ACC112 (cell line): ENCODE measurements around the gene ZNF556.
"Not testable (repeated sequence)": the region's sequence is repeated elsewhere in the genome, so short reads cannot be mapped to it uniquely, and the experiment has no call there.

Experiments
- H2AFZ ChIP-seq: fragments of 200-600 bp; sonication (generic); one replicate; pipeline ENCODE4 v1.6.0; 2017; ENCODE audit warnings: antibody characterized with exemption, low read length; ENCODE audit not compliant: unreplicated experiment
- H3K27ac ChIP-seq: fragments of 200-600 bp; sonication (generic); 2 replicates; pipeline ENCODE4 v1.5.1; 2014; ENCODE audit warnings: low read depth, mild to moderate bottlenecking, antibody characterized with exemption, low read length, moderate library complexity
- H3K27me3 ChIP-seq: fragments of 200-600 bp; sonication (generic); 2 replicates; pipeline ENCODE4 v1.6.1; 2014; ENCODE audit warnings: mild to moderate bottlenecking, antibody characterized with exemption, low read length, moderate library complexity, mixed read lengths; ENCODE audit not compliant: insufficient read depth
- H3K36me3 ChIP-seq: fragments of 200-600 bp; sonication (generic); 2 replicates; pipeline ENCODE4 v1.6.1; 2016; ENCODE audit warnings: mild to moderate bottlenecking, antibody characterized with exemption, low read length, moderate library complexity, mixed read lengths; ENCODE audit not compliant: insufficient read depth
- H3K4me1 ChIP-seq: fragments of 200-600 bp; sonication (generic); one replicate; pipeline ENCODE4 v1.6.1; 2016; ENCODE audit warnings: low read length, mixed read lengths; ENCODE audit not compliant: insufficient read depth, unreplicated experiment, control insufficient read depth
- H3K4me3 ChIP-seq: fragments of 200-600 bp; sonication (generic); 2 replicates; pipeline ENCODE4 v1.5.1; 2014; ENCODE audit warnings: mild to moderate bottlenecking, low read depth, low read length
- H3K79me2 ChIP-seq: fragments of 200-600 bp; sonication (generic); one replicate; pipeline ENCODE4 v1.6.0; 2016; ENCODE audit warnings: low read length; ENCODE audit not compliant: control insufficient read depth, unreplicated experiment, insufficient read depth

The ZNF556 gene

GRCh38 chr19:2885736-2886135 lies 18.6 kb downstream of the ZNF556 start:
- Histone ChIP-seq H3K27ac (no peak overlapping the region), H3K36me3 (no peaks in the 10 kb centered on the region), H3K4me3 (no peak overlapping the region), H3K27me3 (no peaks in the 10 kb centered on the region), H3K4me1 (no peaks in the 10 kb centered on the region), H3K79me2 (no peaks in the 10 kb centered on the region), H2AFZ (no peak overlapping the region)

GRCh38 chr19:2887391-2887914 lies 20.3 kb downstream of the ZNF556 start:
- Histone ChIP-seq H3K79me2 (no peaks in the 10 kb centered on the region), H3K27me3 (no peaks in the 10 kb centered on the region), H2AFZ (peak overlapping the region; percentile 72), H3K27ac (no peak overlapping the region), H3K4me3 (peak overlapping the region; percentile 50), H3K36me3 (no peaks in the 10 kb centered on the region), H3K4me1 (no peaks in the 10 kb centered on the region)

- Histone ChIP-seq H3K36me3 (no peaks in the 10 kb centered on the region), H3K4me3 (peak overlapping the region; percentile 47), H2AFZ (peak overlapping the region; percentile 50), H3K79me2 (no peaks in the 10 kb centered on the region), H3K27me3 (no peaks in the 10 kb centered on the region), H3K4me1 (no peaks in the 10 kb centered on the region), H3K27ac (no peak overlapping the region)
These were observed 21.6 kb downstream of the ZNF556 start for GRCh38 chr19:2888731-2889224.

- H3K27ac ChIP-seq, H3K4me3 ChIP-seq, H3K79me2 ChIP-seq, H3K27me3 ChIP-seq, H3K36me3 ChIP-seq, H2AFZ ChIP-seq, H3K4me1 ChIP-seq: not testable (repeated sequence)
These were observed 23.4 kb downstream of the ZNF556 start for GRCh38 chr19:2890531-2890930.

GRCh38 chr19:2896694-2897093 lies 29.6 kb downstream of the ZNF556 start:
- Histone ChIP-seq H3K4me3 (no peak overlapping the region), H3K4me1 (no peaks in the 10 kb centered on the region), H3K27me3 (no peaks in the 10 kb centered on the region), H3K79me2 (peaks cover 1% of the 10 kb centered on the region), H3K27ac (no peak overlapping the region), H2AFZ (no peak overlapping the region), H3K36me3 (no peaks in the 10 kb centered on the region)

GRCh38 chr19:2900296-2901252 lies 33.4 kb downstream of the ZNF556 start, which contains the start of gene ZNF57:
Gene ZNF57, plus strand, starts transcription at chr19:2900928. Its CDS starts 118 bp downstream, at chr19:2901046.
- H3K4me3 ChIP-seq: peak within 1 kb of the TSS; percentile 97
- H3K27ac ChIP-seq: peak within 1 kb of the TSS; percentile 75; the same call in 1 of the 2 replicates
- H3K79me2 ChIP-seq: peaks cover 17% of the 10 kb centered on the region
- peak within 1 kb of the TSS; percentile 94 for H2AFZ ChIP-seq
- peaks cover 4% of the 10 kb centered on the region for H3K4me1 ChIP-seq
- H3K36me3 ChIP-seq: no peaks in the 10 kb centered on the region
- H3K27me3 ChIP-seq: no peaks in the 10 kb centered on the region

GRCh38 chr19:2902590-2903218 lies 35.6 kb downstream of the ZNF556 start:
- Histone ChIP-seq H3K4me3 (no peak overlapping the region), H3K27me3 (no peaks in the 10 kb centered on the region), H3K4me1 (peaks cover 4% of the 10 kb centered on the region), H3K36me3 (no peaks in the 10 kb centered on the region), H2AFZ (no peak overlapping the region), H3K79me2 (peaks cover 17% of the 10 kb centered on the region), H3K27ac (no peak overlapping the region)

- not testable (repeated sequence) for H3K27ac ChIP-seq, H3K4me3 ChIP-seq, H3K36me3 ChIP-seq, H2AFZ ChIP-seq, H3K4me1 ChIP-seq, H3K27me3 ChIP-seq
- peaks cover 17% of the 10 kb centered on the region for H3K79me2 ChIP-seq
These were observed 36.2 kb downstream of the ZNF556 start for GRCh38 chr19:2903326-2903725.

GRCh38 chr19:2905918-2906519 lies 38.9 kb downstream of the ZNF556 start:
- Histone ChIP-seq H3K4me1 (peaks cover 9% of the 10 kb centered on the region), H3K27ac (no peak overlapping the region), H3K79me2 (peaks cover 17% of the 10 kb centered on the region), H3K27me3 (no peaks in the 10 kb centered on the region), H3K4me3 (no peak overlapping the region), H2AFZ (no peak overlapping the region), H3K36me3 (no peaks in the 10 kb centered on the region)

GRCh38 chr19:2906631-2907195 lies 39.6 kb downstream of the ZNF556 start:
- H3K4me3 ChIP-seq: no peak overlapping the region
- peaks cover 9% of the 10 kb centered on the region for H3K4me1 ChIP-seq
- H3K79me2 ChIP-seq: peaks cover 16% of the 10 kb centered on the region
- H3K27me3 ChIP-seq: no peaks in the 10 kb centered on the region
- no peak overlapping the region for H3K27ac ChIP-seq
- no peak overlapping the region for H2AFZ ChIP-seq
- H3K36me3 ChIP-seq: no peaks in the 10 kb centered on the region
